Neural progenitor cell (in vitro differentiated cells): Measurements from ENCODE around the gene LRRC75A. TPM values are rescaled to one million over a fixed set of nuclear protein-coding genes. Genes with fewer than 3 reads are reported as not detected.
A peak's percentile ranks its signal among the peaks of the same experiment; 100 is the strongest.

Source experiments
- DNase-seq: peaks from one replicate; pipeline ENCODE4 v3.0.0-alpha.2; 2016; ENCODE audit warnings: low spot score
- H2AFZ ChIP-seq: fragments of 200-600 bp; sonication (generic); replicated peaks from 2 replicates; pipeline ENCODE4 v1.6.1; 2016; ENCODE audit warnings: antibody characterized with exemption
- H3F3A ChIP-seq: fragments of 200-600 bp; sonication (generic); 2 replicates; pipeline ENCODE4 v1.6.1; 2016; ENCODE audit warnings: antibody characterized with exemption, low read depth
- H3K27ac ChIP-seq: fragments of 200-600 bp; sonication (generic); 2 replicates; pipeline ENCODE4 v1.5.1; 2016; ENCODE audit warnings: mild to moderate bottlenecking
- H3K27me3 ChIP-seq: fragments of 200-600 bp; sonication (generic); 2 replicates; pipeline ENCODE4 v1.6.1; 2016; ENCODE audit warnings: mild to moderate bottlenecking, moderate library complexity
- H3K36me3 ChIP-seq: fragments of 200-600 bp; sonication (generic); 2 replicates; pipeline ENCODE4 v1.5.1; 2016
- H3K4me1 ChIP-seq: fragments of 200-600 bp; sonication (generic); 2 replicates; pipeline ENCODE4 v1.6.1; 2016; ENCODE audit warnings: mixed run types
- H3K4me2 ChIP-seq: fragments of 200-600 bp; sonication (generic); 2 replicates; pipeline ENCODE4 v1.6.1; 2016
- H3K4me3 ChIP-seq: fragments of 200-600 bp; sonication (generic); 2 replicates; pipeline ENCODE4 v1.5.1; 2016
- H3K79me2 ChIP-seq: fragments of 200-600 bp; sonication (generic); 2 replicates; pipeline ENCODE4 v1.6.1; 2016; ENCODE audit warnings: low read depth
- H3K9ac ChIP-seq: fragments of 200-600 bp; sonication (generic); 2 replicates; pipeline ENCODE4 v1.6.1; 2016
- H3K9me3 ChIP-seq: fragments of 200-600 bp; sonication (generic); 2 replicates; pipeline ENCODE4 v1.5.1; 2016; ENCODE audit warnings: low read depth
- H4K20me1 ChIP-seq: fragments of 200-600 bp; sonication (generic); 2 replicates; pipeline ENCODE4 v1.6.1; 2016; ENCODE audit warnings: low read depth
- H3K27ac Mint-ChIP-seq: 3 replicates; pipeline ENCODE4 v1.8.0; 2021; ENCODE audit warnings: mixed read lengths
- H3K27me3 Mint-ChIP-seq: 2 replicates; pipeline ENCODE4 v1.8.0; 2022; ENCODE audit warnings: low read depth, mild to moderate bottlenecking, inconsistent platforms, moderate library complexity, mixed read lengths; ENCODE audit not compliant: insufficient read depth
- H3K36me3 Mint-ChIP-seq: 3 replicates; pipeline ENCODE4 v1.8.0; 2021; ENCODE audit warnings: mixed read lengths
- H3K4me1 Mint-ChIP-seq: 3 replicates; pipeline ENCODE4 v1.8.0; 2021; ENCODE audit warnings: mixed read lengths
- H3K4me3 Mint-ChIP-seq: 3 replicates; pipeline ENCODE4 v1.8.0; 2021; ENCODE audit warnings: mild to moderate bottlenecking, moderate library complexity, mixed read lengths
- H3K9me3 Mint-ChIP-seq: 3 replicates; pipeline ENCODE4 v1.8.0; 2020; ENCODE audit warnings: mixed read lengths
- CTCF ChIP-seq: fragments of 200-600 bp; sonication (generic); IDR thresholded peaks from 2 replicates; pipeline ENCODE4 v1.5.1; 2017; ENCODE audit warnings: antibody characterized with exemption, mild to moderate bottlenecking
- EZH2 ChIP-seq: fragments of 200-600 bp; sonication (generic); IDR thresholded peaks from 2 replicates; pipeline ENCODE4 v1.6.1; 2017; ENCODE audit warnings: antibody characterized with exemption, mild to moderate bottlenecking, moderate library complexity
- EZH2phosphoT487 ChIP-seq: fragments of 200-600 bp; sonication (generic); IDR thresholded peaks from 2 replicates; pipeline ENCODE4 v1.6.1; 2017; ENCODE audit warnings: antibody characterized with exemption
- total RNA-seq: library from RNA; depleted of rRNA; stranded (reverse); fragments of >200 nt; gene quantifications from 2 replicates; pipeline ENCODE4 v1.2.3, GENCODE V29; 2015; ENCODE audit warnings: low replicate concordance

The LRRC75A gene
- total RNA-seq, 1 donor from 2014 or later: 4.0 TPM

- Histone ChIP-seq H3K27ac (peak overlapping the region; percentile 15), H3K9ac (peak overlapping the region; percentile 71), H2AFZ (no peak overlapping the region), H3K4me1 (peaks cover 32% of the 10 kb centered on the region), H3K4me3 (peak overlapping the region; percentile 77), H3K27me3 (no peaks in the 10 kb centered on the region), H3K4me2 (peak overlapping the region; percentile 98), H4K20me1 (peaks cover 56% of the 10 kb centered on the region), H3K36me3 (peaks cover 6% of the 10 kb centered on the region), H3K9me3 (no peaks in the 10 kb centered on the region), H3F3A (peaks cover 59% of the 10 kb centered on the region), H3K79me2 (peaks cover 54% of the 10 kb centered on the region)
- Mint-ChIP-seq H3K4me3 (peak overlapping the region; percentile 99), H3K27ac (peak overlapping the region; percentile 93), H3K9me3 (no peaks in the 10 kb centered on the region), H3K36me3 (peaks cover 24% of the 10 kb centered on the region), H3K4me1 (peaks cover 49% of the 10 kb centered on the region), H3K27me3 (peaks cover 9% of the 10 kb centered on the region)
- no peak for DNase-seq
- TF ChIP-seq EZH2: no peak
- no peak for TF ChIP-seq EZH2phosphoT487
- no peak for TF ChIP-seq CTCF
These were observed 52.1 kb downstream of the LRRC75A start for GRCh38 chr17:16439811-16440351.

- Histone ChIP-seq H3K4me1 (peaks cover 32% of the 10 kb centered on the region), H3K27ac (peak overlapping the region; percentile 15), H2AFZ (no peak overlapping the region), H3K4me2 (peak overlapping the region; percentile 98), H3K9me3 (no peaks in the 10 kb centered on the region), H4K20me1 (peaks cover 53% of the 10 kb centered on the region), H3K36me3 (peaks cover 6% of the 10 kb centered on the region), H3K27me3 (no peaks in the 10 kb centered on the region), H3F3A (peaks cover 56% of the 10 kb centered on the region), H3K4me3 (peak overlapping the region; percentile 77), H3K79me2 (peaks cover 54% of the 10 kb centered on the region), H3K9ac (peak overlapping the region; percentile 71)
- H3K27ac Mint-ChIP-seq: peak overlapping the region; percentile 93
- H3K4me1 Mint-ChIP-seq: peaks cover 48% of the 10 kb centered on the region
- H3K9me3 Mint-ChIP-seq: no peaks in the 10 kb centered on the region
- TF ChIP-seq EZH2 (no peak), CTCF (no peak), EZH2phosphoT487 (no peak)
- DNase-seq: no peak
- peak overlapping the region; percentile 99 for H3K4me3 Mint-ChIP-seq
- peaks cover 23% of the 10 kb centered on the region for H3K36me3 Mint-ChIP-seq
- H3K27me3 Mint-ChIP-seq: peaks cover 9% of the 10 kb centered on the region
These were observed 52.6 kb downstream of the LRRC75A start for GRCh38 chr17:16439303-16439791.

GRCh38 chr17:16438557-16439302 is 53.3 kb downstream of the LRRC75A start:
- no peaks in the 10 kb centered on the region for H3K9me3 ChIP-seq
- H3K79me2 ChIP-seq: peaks cover 49% of the 10 kb centered on the region
- no peak overlapping the region for H2AFZ ChIP-seq
- peak overlapping the region; percentile 93 for H3K27ac Mint-ChIP-seq
- H3K4me1 Mint-ChIP-seq: peaks cover 45% of the 10 kb centered on the region
- H3K36me3 ChIP-seq: peaks cover 6% of the 10 kb centered on the region
- H3K4me3 Mint-ChIP-seq: peak overlapping the region; percentile 99
- peak; percentile 99 for DNase-seq
- peaks cover 7% of the 10 kb centered on the region for H3K27me3 Mint-ChIP-seq
- peak overlapping the region; percentile 98 for H3K4me2 ChIP-seq
- peaks cover 32% of the 10 kb centered on the region for H3K4me1 ChIP-seq
- peaks cover 46% of the 10 kb centered on the region for H4K20me1 ChIP-seq
- peaks cover 21% of the 10 kb centered on the region for H3K36me3 Mint-ChIP-seq
- peak overlapping the region; percentile 39 for H3K27ac ChIP-seq
- H3F3A ChIP-seq: peaks cover 50% of the 10 kb centered on the region
- TF ChIP-seq CTCF (no peak), EZH2 (no peak), EZH2phosphoT487 (no peak)
- H3K4me3 ChIP-seq: peak overlapping the region; percentile 77
- no peaks in the 10 kb centered on the region for H3K9me3 Mint-ChIP-seq
- H3K27me3 ChIP-seq: no peaks in the 10 kb centered on the region
- peak overlapping the region; percentile 71 for H3K9ac ChIP-seq
